ENCODE results near the gene HAUS3.
"Not testable (repeated sequence)": the region's sequence is repeated elsewhere in the genome, so short reads cannot be mapped to it uniquely, and the experiment has no call there.

The HAUS3 gene

GRCh38 chr4:2220016-2220630 is 21.8 kb downstream of the HAUS3 start:
- peak; percentile 56 to 61 (median 60) for DNase-seq (ENCODE audit: low read depth in 3 of 3)

- no peak for DNase-seq (ENCODE audit: low read depth in 3 of 3)
These were observed 22.6 kb downstream of the HAUS3 start for GRCh38 chr4:2219233-2219760.

GRCh38 chr4:2218436-2218835 is 23.5 kb downstream of the HAUS3 start:
- no peak for DNase-seq (ENCODE audit: low read depth in 3 of 3)

GRCh38 chr4:2217726-2218125 is 24.2 kb downstream of the HAUS3 start:
- DNase-seq (ENCODE audit: low read depth in 3 of 3): no peak

GRCh38 chr4:2212831-2213230 is 29.1 kb downstream of the HAUS3 start:
- DNase-seq (ENCODE audit: low read depth in 3 of 3): no peak

GRCh38 chr4:2202789-2203188 is 39.1 kb downstream of the HAUS3 start:
- not testable (repeated sequence) for DNase-seq (ENCODE audit: low read depth in 3 of 3)

- DNase-seq (ENCODE audit: low read depth in 3 of 3): no peak
These were observed 47.4 kb downstream of the HAUS3 start for GRCh38 chr4:2194496-2194895.

GRCh38 chr4:2193326-2193725 is 48.6 kb downstream of the HAUS3 start:
- no peak for DNase-seq (ENCODE audit: low read depth in 3 of 3)

GRCh38 chr4:2186865-2187172 is 55.1 kb downstream of the HAUS3 start:
- DNase-seq (ENCODE audit: low read depth in 3 of 3): no peak

GRCh38 chr4:2186133-2186864 is 55.6 kb downstream of the HAUS3 start:
- DNase-seq (ENCODE audit: low read depth in 3 of 3): no peak

GRCh38 chr4:2183394-2183793 is 58.5 kb downstream of the HAUS3 start:
- DNase-seq (ENCODE audit: low read depth in 3 of 3): no peak

GRCh38 chr4:2182994-2183393 is 58.9 kb downstream of the HAUS3 start:
- DNase-seq (ENCODE audit: low read depth in 3 of 3): no peak

- DNase-seq (ENCODE audit: low read depth in 3 of 3): no peak
These were observed 61.5 kb downstream of the HAUS3 start for GRCh38 chr4:2180410-2180809.

GRCh38 chr4:2179717-2180116 is 62.2 kb downstream of the HAUS3 start:
- no peak for DNase-seq (ENCODE audit: low read depth in 3 of 3)

- no peak for DNase-seq (ENCODE audit: low read depth in 3 of 3)
These were observed 62.9 kb downstream of the HAUS3 start for GRCh38 chr4:2178986-2179385.
